ENCODE data around the gene COA8. TPM values are rescaled to one million over a fixed set of nuclear protein-coding genes. Genes with fewer than 3 reads are reported as not detected.

The COA8 gene
- total and polyA plus RNA-seq, 2 of the 4 experiments (the other 2 are of a cell fraction) = 12.2 to 21.1 TPM

GRCh38 chr14:103581206-103581605 is 18.4 kb downstream of the COA8 start:
- no CpG with 5 or more reads among the region's 11 CpGs for WGBS, 2 experiments (ENCODE audit: extremely low coverage in 2 of 2, insufficient read length in 1 of 2)
- Histone ChIP-seq H3K56ac (ENCODE audit: extremely low read depth, insufficient read depth, low read length) (no peak overlapping the region; the same call in 1 of the 2 replicates), H3K79me1 (ENCODE audit: low read depth in 1 of 2, low read length in 2 of 2) (peaks cover 23 to 52% of the 10 kb centered on the region in 2 experiments), H4K5ac (ENCODE audit: low read depth, low read length) (no peak overlapping the region), H2AK9ac (replicated peaks; ENCODE audit: low read depth, low read length, poor library complexity) (no peak overlapping the region), H3K9me3 (ENCODE audit: control insufficient read depth, insufficient read depth, low read length) (no peaks in the 10 kb centered on the region), H3K14ac (replicated peaks; ENCODE audit: low read depth, low read length) (no peak overlapping the region), H3K27ac (ENCODE audit: insufficient read depth, low read length) (no peak overlapping the region), H3K27me3 (ENCODE audit: control insufficient read depth, insufficient read depth, low read length) (no peaks in the 10 kb centered on the region), H3K36me3 (ENCODE audit: control insufficient read depth, insufficient read depth, low read length) (peaks cover 24% of the 10 kb centered on the region), H4K8ac (ENCODE audit: low read depth in 2 of 2, low read length in 2 of 2) (no peak overlapping the region), H3K4me3 (ENCODE audit: insufficient read depth, low read depth, low read length) (no peak overlapping the region), H3K9me1 (ENCODE audit: insufficient read depth, low read length) (peaks cover 14% of the 10 kb centered on the region; the same call in 1 of the 2 replicates), H2BK15ac (ENCODE audit: low read depth, low read length) (no peak overlapping the region), H2BK20ac (ENCODE audit: low read depth, low read length) (no peak overlapping the region), H3K9ac (ENCODE audit: low read depth, low read length) (no peak overlapping the region), H4K20me1 (ENCODE audit: insufficient read depth, low read length) (peaks cover 25% of the 10 kb centered on the region), H2BK5ac (ENCODE audit: low read depth, low read length, poor library complexity, severe bottlenecking) (no peak overlapping the region), H2AK5ac (ENCODE audit: low read depth, low read length) (no peak overlapping the region), H3K18ac (ENCODE audit: low read depth, low read length) (no peak overlapping the region), H2AFZ (replicated peaks; ENCODE audit: low read length, poor library complexity) (no peak overlapping the region), H3K23ac (ENCODE audit: low read depth, low read length) (no peak overlapping the region), H3K4me2 (ENCODE audit: low read depth, low read length) (no peak overlapping the region), H4K91ac (ENCODE audit: insufficient read depth, low read depth, low read length) (no peak overlapping the region), H2BK120ac (ENCODE audit: low read depth, low read length) (no peak overlapping the region), H3K4ac (ENCODE audit: low read depth, low read length) (no peak overlapping the region), H3K4me1 (ENCODE audit: control insufficient read depth, insufficient read depth, low read length) (peaks cover 15% of the 10 kb centered on the region)
- no TSS peak for BruUV-seq (replicated peaks)
- ATAC-seq (ENCODE audit: low read depth) (no peak), DNase-seq (no peak)
- dilution Hi-C loops (cut with HindIII; ENCODE audit: low sequenced_read_pairs, unreplicated experiment) = no loop called here
- ChIA-PET POLR2A (ENCODE audit: unreplicated experiment) (no interaction called here), CTCF (no interaction called here)
- in situ Hi-C loops (cut with MboI; ENCODE audit: low sequenced_read_pairs) = no loop called here
- TF ChIP-seq BHLHE40 (IDR thresholded peaks at IDR 0.05; ENCODE audit: low read depth, low read length) (no peak), CHD1 (IDR thresholded peaks at IDR 0.05; ENCODE audit: low read depth, low read length) (no peak), SMC3 (IDR thresholded peaks at IDR 0.05; ENCODE audit: low read depth, low read length) (no peak), CEBPB (IDR thresholded peaks at IDR 0.05; ENCODE audit: low read depth, low read length) (no peak), RCOR1 (IDR thresholded peaks at IDR 0.05; ENCODE audit: insufficient replicate concordance, low read length) (no peak)
- intact Hi-C loops (cut with micrococcal nuclease) = no loop called here
